GM12878 (cell line): Measurements from ENCODE around the gene FCAMR. TPM values are rescaled to one million over a fixed set of nuclear protein-coding genes. Genes with fewer than 3 reads are reported as not detected.

Experiments used
- ATAC-seq: fragments of 200-7000 bp; cut with Tn5 transposase; 3 replicates; pipeline ENCODE4 v1.9.1; 2020; ENCODE audit warnings: mild to moderate bottlenecking, moderate library complexity
- BruUV-seq: library from RNA; stranded (reverse); fragments of 400-500 nt; replicated peaks from 2 replicates; lab custom pipeline; 2021; lab: Mats Ljungman, UMichigan
- CTCF ChIA-PET: fragments of 300-600 bp; sonication (Branson Sonifier 250); formaldehyde crosslinking; extraction: SDS; loops from one replicate; lab custom pipeline; 2021; ENCODE audit warnings: inconsistent platforms; lab: Yijun Ruan, JAX
- POLR2A ChIA-PET: fragments of 350-600 bp; formaldehyde crosslinking; extraction: SDS; loops from one replicate; lab custom pipeline; 2021; ENCODE audit warnings: inconsistent platforms; lab: Charles Lee
- RAD21 ChIA-PET: fragments of 300-600 bp; sonication (Branson Sonifier 250); formaldehyde crosslinking; loops from one replicate; lab custom pipeline; 2023; ENCODE audit warnings: antibody characterized with exemption; ENCODE audit not compliant: unreplicated experiment; lab: Charles Lee
- SMC1A ChIA-PET: fragments of 300-600 bp; sonication (Branson Sonifier 250); formaldehyde crosslinking; loops from one replicate; lab custom pipeline; 2023; ENCODE audit not compliant: unreplicated experiment, uncharacterized antibody; lab: Charles Lee
- DNase-seq: peaks from one replicate; pipeline ENCODE4 v3.0.0-alpha.2; 2011; ENCODE audit warnings: low read depth, low spot score
- FAIRE-seq: peaks from 3 replicates; lab custom pipeline; 2011; peaks lifted over from hg19 to GRCh38; lab: Jason Lieb, UNC
- H2AFZ ChIP-seq: 2 replicates; pipeline ENCODE4 v1.6.0; 2011; ENCODE audit warnings: low read depth, low read length, control low read depth; ENCODE audit not compliant: control insufficient read depth
- H3K27ac ChIP-seq: 2 replicates; pipeline ENCODE4 v1.5.1; 2011; ENCODE audit warnings: control low read depth; ENCODE audit not compliant: control insufficient read depth, insufficient read depth
- H3K27me3 ChIP-seq, 2 experiments: replicated peaks in 1 of 2; 2 replicates each; pipeline versions ENCODE4 v1.6.0 to v1.6.1; 2011; ENCODE audit warnings: low read length in 1 of 2; ENCODE audit not compliant: control insufficient read depth in 2 of 2, insufficient read depth in 2 of 2
- H3K36me3 ChIP-seq, 2 experiments: 2 replicates each; pipeline ENCODE4 v1.5.1; 2011; ENCODE audit warnings: low read length in 1 of 2; ENCODE audit not compliant: control insufficient read depth in 2 of 2, insufficient read depth in 2 of 2
- H3K4me1 ChIP-seq: 2 replicates; pipeline ENCODE4 v1.6.1; 2011; ENCODE audit warnings: mild to moderate bottlenecking, low read length, moderate library complexity, mixed read lengths; ENCODE audit not compliant: control insufficient read depth, insufficient read depth
- H3K4me2 ChIP-seq: 2 replicates; pipeline ENCODE4 v1.6.0; 2011; ENCODE audit warnings: control low read depth; ENCODE audit not compliant: control insufficient read depth, insufficient read depth
- H3K4me3 ChIP-seq: fragments of 200-600 bp; sonication (generic); 2 replicates; pipeline ENCODE4 v1.5.1; 2016
- H3K79me2 ChIP-seq: 2 replicates; pipeline ENCODE4 v1.6.0; 2011; ENCODE audit warnings: low read length; ENCODE audit not compliant: control insufficient read depth, insufficient read depth
- H3K9ac ChIP-seq: 2 replicates; pipeline ENCODE4 v1.8.0; 2011; ENCODE audit warnings: low read length, control low read depth, mixed read lengths; ENCODE audit not compliant: control insufficient read depth, insufficient read depth
- H3K9me3 ChIP-seq: replicated peaks from 3 replicates; pipeline ENCODE4 v1.5.1; 2011; ENCODE audit warnings: mild to moderate bottlenecking, low read length; ENCODE audit not compliant: control insufficient read depth, insufficient read depth
- H4K20me1 ChIP-seq: 2 replicates; pipeline ENCODE4 v1.6.0; 2011; ENCODE audit not compliant: control insufficient read depth, insufficient read depth
- BACH1 ChIP-seq: fragments of 450-650 bp; IDR thresholded peaks from 2 replicates; pipeline ENCODE4 v1.6.1; 2017; ENCODE audit warnings: mild to moderate bottlenecking, borderline replicate concordance
- ETV6 ChIP-seq, 2 experiments: fragments of 450-650 bp in 1 of 2; IDR thresholded peaks in 1 of 2; conservative IDR thresholded peaks in 1 of 2; 2 replicates each; pipeline ENCODE4 v1.6.1; 2014; ENCODE audit warnings: antibody characterized with exemption in 1 of 2, borderline replicate concordance in 1 of 2, low read depth in 1 of 2, mild to moderate bottlenecking in 1 of 2, moderate library complexity in 1 of 2
- FOXK2 ChIP-seq: fragments of 450-650 bp; IDR thresholded peaks from 2 replicates; pipeline ENCODE4 v1.6.1; 2017; ENCODE audit warnings: mild to moderate bottlenecking, moderate library complexity
- MTA2 ChIP-seq: fragments of 450-650 bp; IDR thresholded peaks from 2 replicates; pipeline ENCODE4 v1.6.1; 2016; ENCODE audit warnings: low read depth, mild to moderate bottlenecking, moderate library complexity
- NFIC ChIP-seq: IDR thresholded peaks from 2 replicates; pipeline ENCODE4 v1.6.1; 2012; ENCODE audit warnings: low read depth, mild to moderate bottlenecking, inconsistent platforms, low read length, moderate library complexity
- PML ChIP-seq: IDR thresholded peaks from 2 replicates; pipeline ENCODE4 v1.6.1; 2012; ENCODE audit warnings: low read length, inconsistent platforms
- RB1 ChIP-seq: fragments of 450-650 bp; formaldehyde crosslinking; IDR thresholded peaks from 2 replicates; pipeline ENCODE4 v1.6.1; 2017; ENCODE audit warnings: mild to moderate bottlenecking, borderline replicate concordance
- STAT1 ChIP-seq: fragments of 450-650 bp; conservative IDR thresholded peaks from 2 replicates; pipeline ENCODE4 v1.6.1; 2014; ENCODE audit warnings: antibody characterized with exemption, mild to moderate bottlenecking
- WGBS: methylation state at CpG from one replicate; pipeline ENCODE4 v1.1.6; 2016; ENCODE audit warnings: low lambda C conversion rate; ENCODE audit not compliant: insufficient replicate concordance, insufficient coverage; ENCODE audit errors: missing lambda C conversion rate; 5-methylcytosine and 5-hydroxymethylcytosine counted together
- in situ Hi-C: fragments of 300-500 bp; cut with MboI; formaldehyde crosslinking; loops from 9 replicates; pipeline ENCODE4 v1.14.3; 2018; ENCODE audit warnings: mixed read lengths
- intact Hi-C: fragments of 100-400 bp; cut with micrococcal nuclease; formaldehyde crosslinking; loops from one replicate; pipeline ENCODE4 v1.14.2; 2022; ENCODE audit not compliant: unreplicated experiment
- polyA plus RNA-seq, 11 experiments: library from polyadenylated mRNA; depleted of rRNA in 4 of 11; unstranded in 6 of 11; stranded (reverse) in 5 of 11; fragments of >200 nt; fragmentation: Nextera tagmentation in 4 of 11; fragmentation: Illumina TruSeq in 1 of 11; extraction: Ambion mirVana in 4 of 11; extraction: Trizol in 1 of 11; gene quantifications; 1 replicate in 1 of 11; 2 replicates in 10 of 11; pipeline versions ENCODE4 v1.2.1 to v1.2.3, GENCODE V29; 2011 to 2016; ENCODE audit warnings: inconsistent platforms in 2 of 11, missing spikeins in 2 of 11, low read depth in 1 of 11
- total RNA-seq, 4 experiments: library from RNA; depleted of rRNA in 3 of 4; stranded (reverse); fragments of >200 nt in 3 of 4; fragmentation: Illumina TruSeq in 1 of 4; extraction: Trizol in 1 of 4; gene quantifications; 2 replicates each; pipeline versions ENCODE4 v1.2.1 to v1.2.3, GENCODE V29; 2013 to 2021
- TF ChIP-seq, protein P1 (sequence below): fragments of 450-650 bp; conservative IDR thresholded peaks from 2 replicates; pipeline ENCODE4 v1.6.1; 2017; ENCODE audit warnings: mild to moderate bottlenecking, moderate library complexity
- TF ChIP-seq, protein P2 (sequence below), 3 experiments: IDR thresholded peaks in 2 of 3; conservative IDR thresholded peaks in 1 of 3; 2 replicates each; pipeline ENCODE4 v1.5.1; 2011; ENCODE audit warnings: low read depth in 3 of 3, low read length in 3 of 3, mild to moderate bottlenecking in 3 of 3, control low read depth in 2 of 3, moderate library complexity in 2 of 3, inconsistent platforms in 1 of 3, mixed read lengths in 1 of 3; ENCODE audit not compliant: control insufficient read depth in 2 of 3, insufficient read depth in 1 of 3; ENCODE audit errors: extremely low read depth in 1 of 3
- TF ChIP-seq, protein P3 (sequence below): IDR thresholded peaks from 2 replicates; pipeline ENCODE4 v1.6.1; 2012; ENCODE audit warnings: low read depth, low read length, improper control_type of control experiment
- TF ChIP-seq, protein P4 (sequence below): fragments of 450-650 bp; IDR thresholded peaks from 2 replicates; pipeline ENCODE4 v1.6.1; 2016; ENCODE audit warnings: mild to moderate bottlenecking
- TF ChIP-seq, protein P5 (sequence below): fragments of 150-350 bp; IDR thresholded peaks from 2 replicates; pipeline ENCODE4 v1.6.1; 2016; ENCODE audit warnings: low read depth, low read length

Gene FCAMR
- total and polyA plus RNA-seq, 10 of the 15 experiments (the other 5 are each of a cell fraction or from before 2014, with no cell fraction given) = 0.04 to 0.15 (median 0.06) TPM; not detected in 3

DNA sequence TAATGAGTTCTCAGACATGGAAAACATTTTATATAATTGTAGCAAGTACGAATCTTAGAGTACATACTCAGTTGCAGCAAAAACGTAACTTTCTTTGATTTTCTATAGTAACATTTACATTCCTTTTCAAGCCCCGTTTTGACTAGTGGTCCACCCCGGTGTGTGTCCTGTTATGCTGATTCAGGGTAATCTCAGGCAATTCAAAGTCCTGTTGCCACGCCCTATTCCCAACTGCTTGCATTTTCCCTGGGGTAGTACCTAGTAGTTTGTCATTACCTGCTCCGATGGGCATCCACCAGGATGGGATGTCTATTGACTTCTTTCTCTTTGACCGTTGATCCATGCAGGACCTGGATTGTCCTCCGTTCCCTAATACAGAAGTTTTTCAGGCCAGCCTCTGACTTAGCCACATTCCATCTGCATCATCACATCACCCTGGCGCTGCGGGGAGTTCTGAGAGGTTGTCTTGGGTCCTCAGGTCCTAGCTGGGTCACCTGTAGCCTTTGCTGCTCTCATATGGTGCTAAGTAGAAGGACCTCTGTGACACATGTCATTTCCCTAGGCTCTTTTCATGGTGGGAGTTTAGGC, 15.0 kb upstream of the FCAMR start:
- H3K27me3 ChIP-seq = no peaks in the 10 kb centered on the region; a peak in 2 of 4 replicates
- in situ Hi-C loops = no loop called here
- DNase-seq (no peak), ATAC-seq (no peak), FAIRE-seq (no peak)
- no TSS peak for BruUV-seq
- ChIA-PET POLR2A (interaction anchor here (0.6 kb wide), 2 partner anchors 249 to 312 kb away, joined by 3 read pairs; no protein-coding TSS in a partner anchor), CTCF (interaction anchor here (1.0 to 12.2 kb wide), 12 partner anchors 10 to 327 kb away, joined by 3 to 314 read pairs (median 7); no protein-coding TSS in a partner anchor), RAD21 (interaction anchor here (9.6 kb wide), 1 partner anchor 54 kb away, joined by 192 read pairs; no protein-coding TSS in a partner anchor), SMC1A (interaction anchor here (0.7 to 8.2 kb wide), 5 partner anchors 9 to 354 kb away, joined by 3 to 148 read pairs (median 3); no protein-coding TSS in a partner anchor)
- 38% methylated on average over 10 of the region's 10 CpGs for WGBS
- H3K36me3 ChIP-seq = no peaks in the 10 kb centered on the region
- no peaks in the 10 kb centered on the region for H3K79me2 ChIP-seq
- no peak overlapping the region for H2AFZ ChIP-seq
- H4K20me1 ChIP-seq = no peaks in the 10 kb centered on the region
- H3K4me1 ChIP-seq = no peaks in the 10 kb centered on the region
- no peak overlapping the region for H3K4me3 ChIP-seq
- no peaks in the 10 kb centered on the region for H3K9me3 ChIP-seq
- intact Hi-C loops = no loop called here
- no peak overlapping the region for H3K27ac ChIP-seq
- no peak overlapping the region for H3K4me2 ChIP-seq
- H3K9ac ChIP-seq = no peak overlapping the region
- TF ChIP-seq MTA2 = no peak
- TF ChIP-seq, protein P1, sequence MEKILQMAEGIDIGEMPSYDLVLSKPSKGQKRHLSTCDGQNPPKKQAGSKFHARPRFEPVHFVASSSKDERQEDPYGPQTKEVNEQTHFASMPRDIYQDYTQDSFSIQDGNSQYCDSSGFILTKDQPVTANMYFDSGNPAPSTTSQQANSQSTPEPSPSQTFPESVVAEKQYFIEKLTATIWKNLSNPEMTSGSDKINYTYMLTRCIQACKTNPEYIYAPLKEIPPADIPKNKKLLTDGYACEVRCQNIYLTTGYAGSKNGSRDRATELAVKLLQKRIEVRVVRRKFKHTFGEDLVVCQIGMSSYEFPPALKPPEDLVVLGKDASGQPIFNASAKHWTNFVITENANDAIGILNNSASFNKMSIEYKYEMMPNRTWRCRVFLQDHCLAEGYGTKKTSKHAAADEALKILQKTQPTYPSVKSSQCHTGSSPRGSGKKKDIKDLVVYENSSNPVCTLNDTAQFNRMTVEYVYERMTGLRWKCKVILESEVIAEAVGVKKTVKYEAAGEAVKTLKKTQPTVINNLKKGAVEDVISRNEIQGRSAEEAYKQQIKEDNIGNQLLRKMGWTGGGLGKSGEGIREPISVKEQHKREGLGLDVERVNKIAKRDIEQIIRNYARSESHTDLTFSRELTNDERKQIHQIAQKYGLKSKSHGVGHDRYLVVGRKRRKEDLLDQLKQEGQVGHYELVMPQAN = no peak
- TF ChIP-seq NFIC = no peak
- TF ChIP-seq BACH1 = no peak
- TF ChIP-seq STAT1 = no peak
- TF ChIP-seq FOXK2 = no peak
- TF ChIP-seq ETV6 (conservative IDR thresholded peaks at IDR 0.05 in 1 of 2, IDR thresholded peaks at IDR 0.05 in 1 of 2; ENCODE audit: borderline replicate concordance in 1 of 2, low read depth in 1 of 2) = no peak
- TF ChIP-seq, protein P2, sequence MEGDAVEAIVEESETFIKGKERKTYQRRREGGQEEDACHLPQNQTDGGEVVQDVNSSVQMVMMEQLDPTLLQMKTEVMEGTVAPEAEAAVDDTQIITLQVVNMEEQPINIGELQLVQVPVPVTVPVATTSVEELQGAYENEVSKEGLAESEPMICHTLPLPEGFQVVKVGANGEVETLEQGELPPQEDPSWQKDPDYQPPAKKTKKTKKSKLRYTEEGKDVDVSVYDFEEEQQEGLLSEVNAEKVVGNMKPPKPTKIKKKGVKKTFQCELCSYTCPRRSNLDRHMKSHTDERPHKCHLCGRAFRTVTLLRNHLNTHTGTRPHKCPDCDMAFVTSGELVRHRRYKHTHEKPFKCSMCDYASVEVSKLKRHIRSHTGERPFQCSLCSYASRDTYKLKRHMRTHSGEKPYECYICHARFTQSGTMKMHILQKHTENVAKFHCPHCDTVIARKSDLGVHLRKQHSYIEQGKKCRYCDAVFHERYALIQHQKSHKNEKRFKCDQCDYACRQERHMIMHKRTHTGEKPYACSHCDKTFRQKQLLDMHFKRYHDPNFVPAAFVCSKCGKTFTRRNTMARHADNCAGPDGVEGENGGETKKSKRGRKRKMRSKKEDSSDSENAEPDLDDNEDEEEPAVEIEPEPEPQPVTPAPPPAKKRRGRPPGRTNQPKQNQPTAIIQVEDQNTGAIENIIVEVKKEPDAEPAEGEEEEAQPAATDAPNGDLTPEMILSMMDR (IDR thresholded peaks at IDR 0.05 in 2 of 3, conservative IDR thresholded peaks at IDR 0.05 in 1 of 3; ENCODE audit: control insufficient read depth in 2 of 3, extremely low read depth in 1 of 3, insufficient read depth in 1 of 3, low read depth in 3 of 3, low read length in 3 of 3) = no peak
- TF ChIP-seq, protein P3, sequence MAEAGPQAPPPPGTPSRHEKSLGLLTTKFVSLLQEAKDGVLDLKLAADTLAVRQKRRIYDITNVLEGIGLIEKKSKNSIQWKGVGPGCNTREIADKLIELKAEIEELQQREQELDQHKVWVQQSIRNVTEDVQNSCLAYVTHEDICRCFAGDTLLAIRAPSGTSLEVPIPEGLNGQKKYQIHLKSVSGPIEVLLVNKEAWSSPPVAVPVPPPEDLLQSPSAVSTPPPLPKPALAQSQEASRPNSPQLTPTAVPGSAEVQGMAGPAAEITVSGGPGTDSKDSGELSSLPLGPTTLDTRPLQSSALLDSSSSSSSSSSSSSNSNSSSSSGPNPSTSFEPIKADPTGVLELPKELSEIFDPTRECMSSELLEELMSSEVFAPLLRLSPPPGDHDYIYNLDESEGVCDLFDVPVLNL = no peak
- TF ChIP-seq, protein P4, sequence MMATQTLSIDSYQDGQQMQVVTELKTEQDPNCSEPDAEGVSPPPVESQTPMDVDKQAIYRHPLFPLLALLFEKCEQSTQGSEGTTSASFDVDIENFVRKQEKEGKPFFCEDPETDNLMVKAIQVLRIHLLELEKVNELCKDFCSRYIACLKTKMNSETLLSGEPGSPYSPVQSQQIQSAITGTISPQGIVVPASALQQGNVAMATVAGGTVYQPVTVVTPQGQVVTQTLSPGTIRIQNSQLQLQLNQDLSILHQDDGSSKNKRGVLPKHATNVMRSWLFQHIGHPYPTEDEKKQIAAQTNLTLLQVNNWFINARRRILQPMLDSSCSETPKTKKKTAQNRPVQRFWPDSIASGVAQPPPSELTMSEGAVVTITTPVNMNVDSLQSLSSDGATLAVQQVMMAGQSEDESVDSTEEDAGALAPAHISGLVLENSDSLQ = no peak
- TF ChIP-seq, protein P5, sequence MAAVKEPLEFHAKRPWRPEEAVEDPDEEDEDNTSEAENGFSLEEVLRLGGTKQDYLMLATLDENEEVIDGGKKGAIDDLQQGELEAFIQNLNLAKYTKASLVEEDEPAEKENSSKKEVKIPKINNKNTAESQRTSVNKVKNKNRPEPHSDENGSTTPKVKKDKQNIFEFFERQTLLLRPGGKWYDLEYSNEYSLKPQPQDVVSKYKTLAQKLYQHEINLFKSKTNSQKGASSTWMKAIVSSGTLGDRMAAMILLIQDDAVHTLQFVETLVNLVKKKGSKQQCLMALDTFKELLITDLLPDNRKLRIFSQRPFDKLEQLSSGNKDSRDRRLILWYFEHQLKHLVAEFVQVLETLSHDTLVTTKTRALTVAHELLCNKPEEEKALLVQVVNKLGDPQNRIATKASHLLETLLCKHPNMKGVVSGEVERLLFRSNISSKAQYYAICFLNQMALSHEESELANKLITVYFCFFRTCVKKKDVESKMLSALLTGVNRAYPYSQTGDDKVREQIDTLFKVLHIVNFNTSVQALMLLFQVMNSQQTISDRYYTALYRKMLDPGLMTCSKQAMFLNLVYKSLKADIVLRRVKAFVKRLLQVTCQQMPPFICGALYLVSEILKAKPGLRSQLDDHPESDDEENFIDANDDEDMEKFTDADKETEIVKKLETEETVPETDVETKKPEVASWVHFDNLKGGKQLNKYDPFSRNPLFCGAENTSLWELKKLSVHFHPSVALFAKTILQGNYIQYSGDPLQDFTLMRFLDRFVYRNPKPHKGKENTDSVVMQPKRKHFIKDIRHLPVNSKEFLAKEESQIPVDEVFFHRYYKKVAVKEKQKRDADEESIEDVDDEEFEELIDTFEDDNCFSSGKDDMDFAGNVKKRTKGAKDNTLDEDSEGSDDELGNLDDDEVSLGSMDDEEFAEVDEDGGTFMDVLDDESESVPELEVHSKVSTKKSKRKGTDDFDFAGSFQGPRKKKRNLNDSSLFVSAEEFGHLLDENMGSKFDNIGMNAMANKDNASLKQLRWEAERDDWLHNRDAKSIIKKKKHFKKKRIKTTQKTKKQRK = no peak
- TF ChIP-seq RB1 = no peak
- TF ChIP-seq PML = no peak
